CD14-positive monocyte (primary cell): ENCODE measurements around the gene GNB5. TPM values are rescaled to one million over a fixed set of nuclear protein-coding genes. Genes with fewer than 3 reads are reported as not detected.

Source experiments
- DNase-seq, 3 donors: peaks; one replicate each; pipeline ENCODE4 v3.0.0-alpha.2; 2011 to 2022
- H2AFZ ChIP-seq: 2 replicates; pipeline ENCODE4 v1.6.0; 2012; ENCODE audit warnings: mild to moderate bottlenecking, low read depth, low read length, inconsistent platforms; ENCODE audit not compliant: insufficient read depth, poor library complexity, severe bottlenecking
- H3K27ac ChIP-seq, 2 donors: 1 replicate in 1 of 2; 2 replicates in 1 of 2; pipeline ENCODE4 v1.5.1; 2012 to 2013; ENCODE audit warnings: low read length in 2 of 2, control low read depth in 1 of 2, inconsistent platforms in 1 of 2, low read depth in 1 of 2, mild to moderate bottlenecking in 1 of 2
- H3K27me3 ChIP-seq, 2 donors: one replicate each; pipeline versions ENCODE4 v1.6.0 to v1.6.1; 2011 to 2013; ENCODE audit warnings: low read length in 2 of 2; ENCODE audit not compliant: control insufficient read depth in 2 of 2, insufficient read depth in 2 of 2
- H3K36me3 ChIP-seq, 2 donors: replicated peaks in 1 of 2; 1 replicate in 1 of 2; 2 replicates in 1 of 2; pipeline versions ENCODE4 v1.5.1 to v1.6.1; 2012 to 2013; ENCODE audit warnings: low read length in 2 of 2, control low read depth in 1 of 2, inconsistent platforms in 1 of 2, mild to moderate bottlenecking in 1 of 2; ENCODE audit not compliant: insufficient read depth in 2 of 2, control insufficient read depth in 1 of 2
- H3K4me1 ChIP-seq, 2 donors: 1 replicate in 1 of 2; 2 replicates in 1 of 2; pipeline versions ENCODE4 v1.5.1 to v1.6.1; 2012 to 2013; ENCODE audit warnings: low read length in 2 of 2, control low read depth in 1 of 2, inconsistent platforms in 1 of 2, mild to moderate bottlenecking in 1 of 2, moderate library complexity in 1 of 2; ENCODE audit not compliant: insufficient read depth in 2 of 2, control insufficient read depth in 1 of 2
- H3K4me2 ChIP-seq: replicated peaks from 2 replicates; pipeline ENCODE3; 2012; ENCODE audit warnings: low read length, moderate library complexity, mild to moderate bottlenecking; ENCODE audit not compliant: poor library complexity, severe bottlenecking; ENCODE audit errors: extremely low read depth
- H3K4me3 ChIP-seq, 3 experiments: fragments of 200-600 bp in 1 of 3; sonication (generic) in 1 of 3; replicated peaks in 1 of 3; 1 replicate in 2 of 3; 2 replicates in 1 of 3; pipeline ENCODE4 v1.5.1; 2011 to 2013; ENCODE audit warnings: low read length in 3 of 3, mild to moderate bottlenecking in 3 of 3, control low read depth in 2 of 3, low read depth in 2 of 3, inconsistent platforms in 1 of 3, moderate library complexity in 1 of 3
- H3K79me2 ChIP-seq: 2 replicates; pipeline ENCODE4 v1.6.0; 2012; ENCODE audit warnings: mild to moderate bottlenecking, control low read depth, inconsistent platforms, low read length, moderate library complexity; ENCODE audit not compliant: insufficient read depth
- H3K9ac ChIP-seq: 2 replicates; pipeline ENCODE4 v1.6.0; 2017; ENCODE audit warnings: low read length, mild to moderate bottlenecking; ENCODE audit not compliant: insufficient read depth, poor library complexity, severe bottlenecking
- H3K9me3 ChIP-seq, 2 donors: replicated peaks in 1 of 2; 1 replicate in 1 of 2; 2 replicates in 1 of 2; pipeline versions ENCODE4 v1.5.1 to v1.6.1; 2012 to 2013; ENCODE audit warnings: low read length in 2 of 2, control low read depth in 1 of 2; ENCODE audit not compliant: control insufficient read depth in 1 of 2, insufficient read depth in 1 of 2
- H4K20me1 ChIP-seq: 2 replicates; pipeline ENCODE4 v1.6.0; 2012; ENCODE audit warnings: mild to moderate bottlenecking, low read length, control low read depth, moderate library complexity; ENCODE audit not compliant: insufficient read depth
- H3K27ac Mint-ChIP-seq, 7 donors: one replicate each; pipeline ENCODE4 v1.8.0; 2020; ENCODE audit warnings: mild to moderate bottlenecking in 7 of 7, mixed read lengths in 7 of 7, moderate library complexity in 6 of 7, inconsistent platforms in 2 of 7
- H3K27me3 Mint-ChIP-seq, 3 donors: one replicate each; pipeline ENCODE4 v1.8.0; 2021 to 2022; ENCODE audit warnings: low read depth in 3 of 3, mild to moderate bottlenecking in 3 of 3, mixed read lengths in 3 of 3, moderate library complexity in 3 of 3, inconsistent platforms in 1 of 3
- H3K36me3 Mint-ChIP-seq, 2 donors: one replicate each; pipeline ENCODE4 v1.8.0; 2020; ENCODE audit warnings: mixed read lengths in 2 of 2, inconsistent platforms in 1 of 2, mild to moderate bottlenecking in 1 of 2
- H3K4me1 Mint-ChIP-seq: one replicate; pipeline ENCODE4 v1.8.0; 2020; ENCODE audit warnings: mild to moderate bottlenecking, mixed read lengths
- H3K4me3 Mint-ChIP-seq, 2 donors: one replicate each; pipeline ENCODE4 v1.8.0; 2020; ENCODE audit warnings: mild to moderate bottlenecking in 2 of 2, mixed read lengths in 2 of 2, moderate library complexity in 1 of 2
- H3K9me3 Mint-ChIP-seq, 7 donors: one replicate each; pipeline ENCODE4 v1.8.0; 2020 to 2022; ENCODE audit warnings: mixed read lengths in 7 of 7, mild to moderate bottlenecking in 6 of 7, moderate library complexity in 6 of 7, inconsistent platforms in 2 of 7
- CTCF ChIP-seq: fragments of 200-600 bp; IDR thresholded peaks from one replicate; pipeline ENCODE4 v1.8.0; 2022; ENCODE audit warnings: antibody characterized with exemption, mild to moderate bottlenecking
- whole genome bisulfite sequencing: methylation state at CpG from one replicate; pipeline ENCODE4 v1.1.5; 2013; ENCODE audit warnings: missing lambda C conversion rate; ENCODE audit not compliant: insufficient coverage; 5-methylcytosine and 5-hydroxymethylcytosine counted together
- intact Hi-C, 2 donors: fragments of 100-400 bp; cut with micrococcal nuclease; formaldehyde crosslinking; loops; one replicate each; pipeline versions ENCODE4 v1.15.0 to v1.15.1; 2023
- polyA plus RNA-seq, 3 donors: library from polyadenylated mRNA; depleted of rRNA in 1 of 3; unstranded in 2 of 3; stranded (reverse) in 1 of 3; fragments of 300-500 nt in 2 of 3; fragments of >200 nt in 1 of 3; fragmentation: Illumina TruSeq in 2 of 3; gene quantifications; 1 replicate in 2 of 3; 2 replicates in 1 of 3; pipeline ENCODE4 v1.2.3, GENCODE V29; 2012 to 2021

The GNB5 gene
- polyA plus RNA-seq, 3 donors, result 3.1 to 5.4 (median 4.3) TPM

GRCh38 chr15:52155878-52156277, 35.3 kb downstream of the GNB5 start:
- H3K4me1 ChIP-seq, result no peaks in the 10 kb centered on the region
- Mint-ChIP-seq H3K4me1 (peaks cover 7% of the 10 kb centered on the region), H3K36me3 (peaks cover under 1 to 4% of the 10 kb centered on the region in 2 donors), H3K27me3 (peaks cover 0 to 3% (median under 1%) of the 10 kb centered on the region in 3 donors), H3K4me3 (no peak overlapping the region), H3K27ac (no peak overlapping the region), H3K9me3 (peaks cover 0 to 2% (median 0%) of the 10 kb centered on the region in 7 donors)
- H3K4me2 ChIP-seq, result no peak overlapping the region
- no peaks in the 10 kb centered on the region for H3K9me3 ChIP-seq
- no peak for DNase-seq
- no peaks in the 10 kb centered on the region for H3K27me3 ChIP-seq
- no peak overlapping the region for H3K9ac ChIP-seq
- no peaks in the 10 kb centered on the region for H4K20me1 ChIP-seq
- H3K27ac ChIP-seq, result no peak overlapping the region
- H3K4me3 ChIP-seq, result no peak overlapping the region
- no peak for TF ChIP-seq CTCF
- no peaks in the 10 kb centered on the region for H3K36me3 ChIP-seq
- H3K79me2 ChIP-seq, result no peaks in the 10 kb centered on the region
- intact Hi-C loops, result no loop called here
- WGBS, result 100% methylated on average over 1 of the region's 2 CpGs
- no peak overlapping the region for H2AFZ ChIP-seq

GRCh38 chr15:52154896-52155865, 36.0 kb downstream of the GNB5 start:
- H3K4me3 Mint-ChIP-seq, result no peak overlapping the region
- intact Hi-C loops, result no loop called here
- no peak overlapping the region for H3K27ac Mint-ChIP-seq

More at GRCh38 chr15:52154896-52155865, 36.0 kb downstream of the GNB5 start:
- H3K27me3 ChIP-seq, result no peaks in the 10 kb centered on the region
- TF ChIP-seq CTCF, result no peak
- H3K4me1 Mint-ChIP-seq, result peaks cover 7% of the 10 kb centered on the region
- H3K36me3 ChIP-seq, result no peaks in the 10 kb centered on the region
- H3K79me2 ChIP-seq, result no peaks in the 10 kb centered on the region
- no peaks in the 10 kb centered on the region for H3K4me1 ChIP-seq
- no peak overlapping the region for H3K4me3 ChIP-seq
- DNase-seq, result no peak
- 50% methylated on average over 3 of the region's 8 CpGs for WGBS
- H3K9me3 ChIP-seq, result no peaks in the 10 kb centered on the region
- no peak overlapping the region for H3K27ac ChIP-seq
- peaks cover 0 to 3% (median 1%) of the 10 kb centered on the region in 3 donors for H3K27me3 Mint-ChIP-seq
- H3K4me2 ChIP-seq, result no peak overlapping the region
- no peaks in the 10 kb centered on the region for H4K20me1 ChIP-seq
- H3K9ac ChIP-seq, result no peak overlapping the region
- H3K9me3 Mint-ChIP-seq, result peaks cover 0 to 2% (median 0%) of the 10 kb centered on the region in 7 donors
- H3K36me3 Mint-ChIP-seq, result peaks cover 4% of the 10 kb centered on the region in 2 donors
- H2AFZ ChIP-seq, result no peak overlapping the region
